H9 (cell line): ENCODE measurements around the gene ADARB2. TPM values are rescaled to one million over a fixed set of nuclear protein-coding genes. Genes with fewer than 3 reads are reported as not detected.

Source experiments
- DNase-seq: peaks from one replicate; pipeline ENCODE4 v3.0.0-alpha.2; 2017
- H2AFZ ChIP-seq: one replicate; pipeline ENCODE4 v1.6.1; 2013; ENCODE audit warnings: mild to moderate bottlenecking, low read length, control low read depth, moderate library complexity
- H2AK5ac ChIP-seq: 2 replicates; pipeline ENCODE4 v1.6.1; 2013; ENCODE audit warnings: low read length, control low read depth, mixed read lengths; ENCODE audit not compliant: insufficient read length
- H2BK120ac ChIP-seq: one replicate; pipeline ENCODE4 v1.6.1; 2013; ENCODE audit warnings: low read depth, mild to moderate bottlenecking, low read length, control low read depth, inconsistent platforms; ENCODE audit not compliant: poor library complexity, severe bottlenecking
- H2BK12ac ChIP-seq: 2 replicates; pipeline ENCODE4 v1.6.1; 2013; ENCODE audit warnings: low read length, control low read depth, mixed read lengths, low read depth; ENCODE audit not compliant: insufficient read length
- H2BK15ac ChIP-seq: 2 replicates; pipeline ENCODE4 v1.6.1; 2013; ENCODE audit warnings: low read depth, low read length, control low read depth
- H2BK20ac ChIP-seq: one replicate; pipeline ENCODE4 v1.6.1; 2013; ENCODE audit warnings: low read depth, mild to moderate bottlenecking, low read length, control low read depth, inconsistent platforms; ENCODE audit not compliant: poor library complexity, severe bottlenecking
- H2BK5ac ChIP-seq: 2 replicates; pipeline ENCODE4 v1.6.1; 2013; ENCODE audit warnings: low read length, control low read depth, mixed read lengths; ENCODE audit not compliant: insufficient read length
- H3K14ac ChIP-seq: 2 replicates; pipeline ENCODE4 v1.6.1; 2013; ENCODE audit warnings: low read length, control low read depth; ENCODE audit not compliant: insufficient read depth
- H3K18ac ChIP-seq: 2 replicates; pipeline ENCODE4 v1.6.1; 2013; ENCODE audit warnings: low read depth, mild to moderate bottlenecking, mixed read lengths, low read length, control low read depth; ENCODE audit not compliant: insufficient read length
- H3K23ac ChIP-seq: 2 replicates; pipeline ENCODE4 v1.6.1; 2013; ENCODE audit warnings: low read length, control low read depth, mixed read lengths, low read depth; ENCODE audit not compliant: insufficient read length
- H3K23me2 ChIP-seq: 2 replicates; pipeline ENCODE4 v1.6.1; 2013; ENCODE audit warnings: low read depth, mild to moderate bottlenecking, mixed read lengths, low read length, control low read depth; ENCODE audit not compliant: insufficient read length, poor library complexity, severe bottlenecking
- H3K27ac ChIP-seq: 2 replicates; pipeline ENCODE4 v1.5.1; 2013; ENCODE audit warnings: low read length, control low read depth, mixed read lengths, low read depth; ENCODE audit not compliant: insufficient read length
- H3K27me3 ChIP-seq: 2 replicates; pipeline ENCODE4 v1.6.1; 2013; ENCODE audit warnings: low read length, control low read depth, inconsistent platforms; ENCODE audit not compliant: insufficient read depth
- H3K4ac ChIP-seq: 2 replicates; pipeline ENCODE4 v1.6.1; 2013; ENCODE audit warnings: low read depth, mild to moderate bottlenecking, control low read depth, inconsistent platforms, low read length, moderate library complexity
- H3K4me1 ChIP-seq: 2 replicates; pipeline ENCODE4 v1.6.1; 2013; ENCODE audit warnings: low read length, control low read depth, inconsistent platforms; ENCODE audit not compliant: insufficient read depth
- H3K4me2 ChIP-seq: 2 replicates; pipeline ENCODE4 v1.6.1; 2013; ENCODE audit warnings: low read length, control low read depth, mixed read lengths; ENCODE audit not compliant: insufficient read length, insufficient read depth
- H3K56ac ChIP-seq: 2 replicates; pipeline ENCODE4 v1.6.1; 2013; ENCODE audit warnings: low read depth, mild to moderate bottlenecking, mixed read lengths, low read length, control low read depth; ENCODE audit not compliant: insufficient read length
- H3K79me1 ChIP-seq: 2 replicates; pipeline ENCODE4 v1.6.1; 2013; ENCODE audit warnings: low read depth, mild to moderate bottlenecking, moderate library complexity, low read length, control low read depth, inconsistent platforms; ENCODE audit not compliant: insufficient read depth, poor library complexity, severe bottlenecking
- H3K79me2 ChIP-seq: 2 replicates; pipeline ENCODE4 v1.6.1; 2013; ENCODE audit warnings: low read length, control low read depth, inconsistent platforms; ENCODE audit not compliant: insufficient read depth
- H3K9ac ChIP-seq: 2 replicates; pipeline ENCODE4 v1.6.1; 2013; ENCODE audit warnings: low read length, control low read depth, mixed read lengths; ENCODE audit not compliant: insufficient read length; ENCODE audit errors: extremely low read depth
- H3K9me3 ChIP-seq: one replicate; pipeline ENCODE4 v1.6.1; 2013; ENCODE audit warnings: low read depth, low read length, inconsistent platforms; ENCODE audit not compliant: control insufficient read depth
- H3T11ph ChIP-seq: one replicate; pipeline ENCODE4 v1.6.1; 2013; ENCODE audit warnings: mild to moderate bottlenecking, low read length, control low read depth, inconsistent platforms
- H4K20me1 ChIP-seq: one replicate; pipeline ENCODE4 v1.6.1; 2013; ENCODE audit not compliant: control insufficient read depth, insufficient read length, insufficient read depth
- H4K5ac ChIP-seq: 2 replicates; pipeline ENCODE4 v1.6.1; 2013; ENCODE audit warnings: low read depth, mild to moderate bottlenecking, mixed read lengths, low read length, control low read depth; ENCODE audit not compliant: insufficient read length
- H4K8ac ChIP-seq: replicated peaks from 2 replicates; pipeline ENCODE4 v1.6.1; 2013; ENCODE audit warnings: low read length, control low read depth, mixed read lengths, low read depth; ENCODE audit not compliant: insufficient read length
- H4K91ac ChIP-seq: 2 replicates; pipeline ENCODE4 v1.6.1; 2013; ENCODE audit warnings: low read depth, mild to moderate bottlenecking, moderate library complexity, mixed read lengths, low read length, control low read depth; ENCODE audit not compliant: insufficient read length
- H3K27ac Mint-ChIP-seq, 3 experiments: 2 replicates in 2 of 3; 3 replicates in 1 of 3; pipeline ENCODE4 v1.8.0; 2020 to 2021; ENCODE audit warnings: mixed read lengths in 3 of 3, mild to moderate bottlenecking in 1 of 3, moderate library complexity in 1 of 3
- H3K27me3 Mint-ChIP-seq: 2 replicates; pipeline ENCODE4 v1.8.0; 2021; ENCODE audit warnings: low read depth, mild to moderate bottlenecking, moderate library complexity, mixed read lengths
- H3K36me3 Mint-ChIP-seq, 3 experiments: 2 replicates in 2 of 3; 3 replicates in 1 of 3; pipeline ENCODE4 v1.8.0; 2020 to 2021; ENCODE audit warnings: low read depth in 3 of 3, mixed read lengths in 3 of 3; ENCODE audit not compliant: insufficient read depth in 1 of 3
- H3K4me1 Mint-ChIP-seq, 2 experiments: 2 replicates each; pipeline ENCODE4 v1.8.0; 2020; ENCODE audit warnings: mixed read lengths in 2 of 2
- H3K4me3 Mint-ChIP-seq, 2 experiments: 2 replicates in 1 of 2; 3 replicates in 1 of 2; pipeline ENCODE4 v1.8.0; 2020 to 2021; ENCODE audit warnings: mild to moderate bottlenecking in 2 of 2, mixed read lengths in 2 of 2, moderate library complexity in 1 of 2
- H3K9me3 Mint-ChIP-seq, 2 experiments: 2 replicates in 1 of 2; 3 replicates in 1 of 2; pipeline ENCODE4 v1.8.0; 2020; ENCODE audit warnings: mild to moderate bottlenecking in 2 of 2, mixed read lengths in 2 of 2, moderate library complexity in 1 of 2
- CTCF ChIP-seq: fragments of 200-600 bp; sonication (generic); conservative IDR thresholded peaks from 3 replicates; pipeline ENCODE4 v1.8.0; 2021; ENCODE audit warnings: antibody characterized with exemption, mild to moderate bottlenecking
- WGBS: extraction: QIAGEN DNeasy Blood & Tissue Kit; methylation state at CpG from one replicate; pipeline ENCODE4 v1.1.7; 2013; ENCODE audit warnings: missing lambda C conversion rate, low lambda C conversion rate, mixed read lengths; ENCODE audit not compliant: insufficient read length; ENCODE audit errors: extremely low coverage; 5-methylcytosine and 5-hydroxymethylcytosine counted together
- total RNA-seq: library from RNA; stranded (reverse); gene quantifications from 2 replicates; pipeline ENCODE4 v1.2.1, GENCODE V29; 2021

Gene ADARB2
- total RNA-seq, 1 experiment from 2014 or later = 0.87 TPM

GRCh38 chr10:1741450-1741849 is 4.1 kb upstream of the ADARB2 start:
- Histone ChIP-seq H3K27me3 (peaks cover 4% of the 10 kb centered on the region; the same call in 1 of the 2 replicates), H3K9ac (no peak overlapping the region), H3K23me2 (peaks cover 15% of the 10 kb centered on the region), H2BK20ac (no peak overlapping the region), H3K18ac (no peak overlapping the region), H3K56ac (no peak overlapping the region), H3K27ac (no peak overlapping the region), H2AFZ (no peak overlapping the region), H3K4ac (no peak overlapping the region), H4K91ac (no peak overlapping the region), H4K5ac (no peak overlapping the region), H3K9me3 (no peaks in the 10 kb centered on the region), H3T11ph (no peak overlapping the region), H2AK5ac (no peak overlapping the region), H3K79me1 (no peaks in the 10 kb centered on the region), H3K14ac (no peak overlapping the region), H2BK120ac (no peak overlapping the region), H4K8ac (no peak overlapping the region), H3K4me1 (no peaks in the 10 kb centered on the region), H2BK12ac (no peak overlapping the region), H2BK15ac (no peak overlapping the region), H3K23ac (no peak overlapping the region), H3K4me2 (no peak overlapping the region), H4K20me1 (no peaks in the 10 kb centered on the region), H2BK5ac (no peak overlapping the region), H3K79me2 (no peaks in the 10 kb centered on the region)
- H3K4me3 Mint-ChIP-seq = no peak overlapping the region
- DNase-seq = no peak
- no peak overlapping the region for H3K27ac Mint-ChIP-seq
- no peaks in the 10 kb centered on the region for H3K9me3 Mint-ChIP-seq
- no CpG with 5 or more reads among the region's 2 CpGs for WGBS
- peaks cover 6 to 7% of the 10 kb centered on the region in 2 experiments for H3K4me1 Mint-ChIP-seq
- TF ChIP-seq CTCF = no peak
- H3K36me3 Mint-ChIP-seq = no peaks in the 10 kb centered on the region
- peaks cover 63% of the 10 kb centered on the region for H3K27me3 Mint-ChIP-seq
